Ovary (tissue), 3 donors: Measurements from ENCODE around the gene PTPRH.

Experiments used
- CTCF ChIP-seq, 3 donors: fragments of 450-650 bp in 2 of 3; fragments of 200-600 bp in 1 of 3; IDR thresholded peaks; one replicate each; pipeline versions ENCODE4 v1.5.1 to v1.8.0; 2016 to 2022; ENCODE audit warnings: antibody characterized with exemption in 3 of 3, mild to moderate bottlenecking in 1 of 3
- POLR2A ChIP-seq: fragments of 450-650 bp; IDR thresholded peaks from one replicate; pipeline ENCODE4 v1.6.1; 2017; ENCODE audit warnings: antibody characterized with exemption, mild to moderate bottlenecking, moderate library complexity
- donor health status: DM: no; HTN: no; CAD: no.

GRCh38 chr19:55231391-55232285 lies 22.3 kb upstream of the PTPRH start:
- TF ChIP-seq CTCF (IDR thresholded peaks at IDR 0.05), result no peak
- no peak for TF ChIP-seq POLR2A
